Measurements from ENCODE around the gene ATRN.
A peak's percentile ranks its signal among the peaks of the same experiment; 100 is the strongest.
"Not testable (repeated sequence)": the region's sequence is repeated elsewhere in the genome, so short reads cannot be mapped to it uniquely, and the experiment has no call there.

Gene ATRN

DNA sequence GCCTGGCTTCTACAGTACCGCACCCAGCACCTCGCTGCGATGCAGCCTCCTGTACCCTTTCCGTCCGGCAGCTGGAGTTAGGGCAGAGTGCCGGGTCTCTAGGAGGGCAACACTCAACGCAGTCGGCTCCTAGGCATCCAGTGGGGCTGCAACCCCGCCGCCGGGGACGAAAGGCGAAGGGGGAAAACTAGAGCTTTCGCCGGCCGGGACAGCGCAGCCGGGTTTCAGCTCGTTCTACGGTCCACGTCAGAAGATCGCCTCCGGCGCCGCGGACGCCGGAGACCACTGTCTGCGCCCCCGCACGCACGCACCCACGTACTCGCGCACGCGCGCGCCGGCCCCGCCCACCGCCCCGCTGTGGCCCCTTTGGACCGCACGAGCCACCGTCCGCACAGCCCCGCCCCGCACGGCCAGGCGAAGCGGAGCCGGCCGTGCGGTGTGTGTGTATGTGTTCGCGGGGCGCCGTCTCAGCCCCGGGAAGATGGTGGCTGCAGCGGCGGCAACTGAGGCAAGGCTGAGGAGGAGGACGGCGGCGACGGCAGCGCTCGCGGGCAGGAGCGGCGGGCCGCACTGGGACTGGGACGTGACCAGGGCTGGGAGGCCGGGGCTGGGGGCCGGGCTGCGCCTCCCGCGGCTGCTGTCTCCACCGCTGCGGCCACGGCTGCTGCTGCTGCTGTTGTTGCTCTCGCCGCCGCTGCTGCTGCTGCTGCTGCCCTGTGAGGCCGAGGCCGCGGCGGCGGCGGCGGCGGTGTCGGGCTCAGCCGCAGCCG, at the start of gene ATRN:
TSS of gene ATRN (plus strand) at position 392 of the 770 bp plus-strand sequence. CDS start at position 482, 90 bp downstream.
- DNase-seq (ENCODE audit: low spot score): peak; percentile 94

DNA sequence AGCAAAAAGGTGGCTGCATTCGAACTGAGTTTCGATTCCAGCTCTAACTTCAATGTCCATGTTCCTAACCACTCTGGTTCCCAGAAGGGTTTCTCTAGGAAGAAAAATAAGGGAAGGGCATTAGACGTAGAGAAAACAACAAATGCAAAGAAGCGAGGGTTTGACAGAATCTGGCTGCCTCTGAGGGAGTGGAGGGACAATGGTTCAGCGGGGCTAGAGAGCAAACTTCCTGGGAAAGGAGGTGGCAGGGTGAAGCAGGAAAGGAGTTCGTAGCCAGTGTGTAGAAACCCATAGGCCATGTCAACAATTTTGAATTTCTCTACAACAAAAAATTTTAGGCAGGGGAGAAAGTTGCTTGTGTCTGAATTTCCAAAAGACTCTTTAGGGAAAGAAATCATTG, 48.8 kb upstream of the ATRN start:
- no peak for DNase-seq (ENCODE audit: low spot score)

DNA sequence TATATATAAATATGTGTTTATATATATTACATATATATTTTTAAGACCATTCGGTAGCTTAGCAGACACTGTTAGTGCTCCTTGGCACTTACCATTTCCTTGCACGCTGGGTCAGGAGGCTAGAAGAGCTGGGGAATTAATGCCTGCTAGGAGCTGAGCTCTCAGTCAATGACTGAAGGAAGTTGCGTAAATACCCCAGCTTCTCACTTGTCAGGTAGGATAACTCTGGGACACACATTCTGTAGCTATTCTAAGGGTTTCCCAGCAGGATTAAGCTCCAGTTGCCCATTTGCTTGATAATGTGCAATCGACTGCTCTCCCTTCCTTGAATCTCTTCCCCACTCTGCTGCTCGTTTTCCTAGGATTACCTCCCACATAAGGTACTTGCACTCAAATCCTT, 47.7 kb upstream of the ATRN start:
- DNase-seq (ENCODE audit: low spot score): no peak

DNA sequence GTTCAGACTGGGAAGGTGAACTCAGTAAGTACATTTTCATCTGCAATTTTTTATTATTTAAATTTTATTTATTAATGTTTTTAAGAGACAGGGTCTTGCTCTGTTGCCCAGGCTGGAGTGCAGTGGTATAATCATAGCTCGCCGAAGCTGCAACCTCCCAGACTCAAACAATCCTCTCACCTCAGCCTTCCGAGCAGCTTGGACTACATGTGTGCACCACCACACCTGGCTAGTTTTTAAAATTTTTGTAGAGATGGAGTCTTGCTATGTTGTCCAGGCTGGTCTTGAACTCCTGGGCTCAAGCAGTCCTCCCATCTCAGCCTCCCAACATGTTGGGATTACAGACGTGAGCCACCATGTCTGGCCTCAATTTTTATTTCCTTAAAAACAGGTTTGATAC, 44.1 kb upstream of the ATRN start:
- not testable (repeated sequence) for DNase-seq (ENCODE audit: low spot score)

DNA sequence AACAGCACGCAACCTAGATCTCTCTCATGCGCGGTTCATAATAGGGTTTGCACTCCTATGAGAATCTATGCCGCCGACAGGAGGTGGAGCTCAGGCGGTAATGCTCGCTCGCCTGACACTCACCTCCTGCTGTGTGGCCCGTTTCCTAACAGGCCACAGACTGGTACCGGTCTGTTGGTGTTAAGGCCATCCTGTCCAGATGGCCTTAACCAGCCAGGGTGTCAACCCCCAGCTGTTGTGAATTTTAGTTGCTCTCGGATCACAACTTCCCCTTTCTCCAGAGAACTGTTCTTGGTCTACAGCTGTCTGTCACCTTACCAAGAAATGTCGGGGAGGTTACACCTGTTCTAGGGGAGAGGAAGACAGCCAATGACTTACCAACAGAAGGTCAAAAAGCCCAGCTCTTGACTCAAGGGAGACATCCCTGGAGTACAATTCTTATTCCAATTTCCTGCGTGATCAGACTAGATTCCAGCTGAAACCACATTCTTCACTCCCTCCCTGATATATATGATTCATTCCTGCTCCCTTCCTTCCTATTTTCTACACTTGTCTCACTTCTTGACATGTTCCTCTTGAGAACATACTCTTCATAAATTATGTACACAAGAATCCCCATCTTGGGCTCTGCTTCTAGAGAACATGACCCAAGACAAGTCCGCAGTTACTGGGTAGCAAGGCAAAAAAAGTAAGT, 40.3 kb upstream of the ATRN start:
- DNase-seq (ENCODE audit: low spot score): no peak

DNA sequence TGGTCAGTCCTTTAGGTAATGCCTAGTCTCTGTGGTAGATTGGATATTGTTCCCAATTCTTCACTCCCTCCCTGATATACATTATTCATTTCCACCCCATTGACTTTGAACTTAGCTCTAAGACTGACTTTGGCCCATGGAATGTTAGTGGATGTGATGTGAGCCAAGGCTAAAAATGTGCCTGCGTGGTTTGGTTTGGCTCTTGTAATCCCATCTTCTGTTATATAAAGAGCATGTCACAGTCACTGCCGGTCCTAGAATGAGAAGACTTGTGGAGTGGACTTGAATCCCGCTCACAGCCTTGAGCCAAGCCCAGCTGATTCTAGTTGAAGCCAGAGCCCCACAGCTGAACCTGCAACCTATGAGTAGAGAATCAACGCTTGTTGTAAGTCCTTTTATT, 39.7 kb upstream of the ATRN start:
- no peak for DNase-seq (ENCODE audit: low spot score)

DNA sequence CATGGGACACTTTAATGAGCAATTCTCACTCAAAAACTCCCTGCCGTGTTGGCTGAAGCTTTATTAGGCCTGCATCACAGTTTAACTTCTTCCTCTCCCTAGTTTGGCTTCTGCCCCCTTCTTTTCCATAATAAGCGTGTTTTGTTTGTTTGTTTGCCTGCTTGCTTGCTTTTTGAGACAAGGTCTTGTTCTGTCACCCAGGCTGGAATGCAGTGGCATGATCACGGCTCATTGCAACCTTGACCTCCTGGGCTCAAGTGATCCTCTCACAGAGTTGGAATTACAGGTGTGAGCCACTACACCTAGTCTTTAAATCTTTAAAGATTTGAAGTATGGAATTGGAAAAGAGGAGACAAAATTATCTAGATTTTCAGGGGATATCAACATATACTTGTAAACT, 38.0 kb upstream of the ATRN start:
- DNase-seq (ENCODE audit: low spot score): no peak

DNA sequence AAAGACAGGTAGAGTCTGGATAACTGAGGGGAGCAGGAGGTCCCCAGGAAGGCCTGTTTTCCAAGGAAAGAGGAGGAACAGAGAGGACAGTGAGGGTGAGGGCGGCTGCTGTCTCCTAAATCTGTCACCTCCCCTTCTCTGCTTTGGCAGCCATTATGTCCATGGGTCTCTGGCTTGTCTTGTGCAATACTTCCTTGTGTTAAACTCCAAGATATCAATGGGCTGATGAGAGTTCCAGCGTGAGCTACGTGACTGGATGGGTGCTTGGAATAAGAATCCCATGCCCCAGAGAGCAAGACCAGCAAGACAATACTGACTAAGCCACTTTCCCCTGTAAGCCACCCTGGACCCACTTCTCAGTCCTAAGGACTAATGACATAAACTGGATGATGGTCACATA, 37.1 kb upstream of the ATRN start:
- DNase-seq (ENCODE audit: low spot score): no peak

DNA sequence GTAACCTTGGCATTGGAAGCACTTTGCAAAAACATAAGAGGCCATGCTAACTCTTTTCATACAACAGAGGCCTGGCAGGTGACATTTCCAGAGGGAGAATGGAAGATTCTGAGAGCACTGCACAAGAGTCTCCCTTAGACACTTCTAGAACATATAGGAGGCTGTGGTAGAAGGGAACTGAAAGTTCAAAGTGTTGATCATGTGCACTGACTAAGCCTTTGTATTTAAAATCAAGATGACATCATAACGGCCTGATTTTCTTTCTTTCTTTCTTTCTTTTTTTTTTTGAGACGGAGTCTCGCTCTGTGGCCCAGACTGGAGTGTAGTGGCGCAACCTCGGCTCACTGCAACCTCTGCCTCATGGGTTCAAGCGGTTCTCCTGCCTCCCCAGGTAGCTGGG, 36.6 kb upstream of the ATRN start:
- DNase-seq (ENCODE audit: low spot score): no peak

DNA sequence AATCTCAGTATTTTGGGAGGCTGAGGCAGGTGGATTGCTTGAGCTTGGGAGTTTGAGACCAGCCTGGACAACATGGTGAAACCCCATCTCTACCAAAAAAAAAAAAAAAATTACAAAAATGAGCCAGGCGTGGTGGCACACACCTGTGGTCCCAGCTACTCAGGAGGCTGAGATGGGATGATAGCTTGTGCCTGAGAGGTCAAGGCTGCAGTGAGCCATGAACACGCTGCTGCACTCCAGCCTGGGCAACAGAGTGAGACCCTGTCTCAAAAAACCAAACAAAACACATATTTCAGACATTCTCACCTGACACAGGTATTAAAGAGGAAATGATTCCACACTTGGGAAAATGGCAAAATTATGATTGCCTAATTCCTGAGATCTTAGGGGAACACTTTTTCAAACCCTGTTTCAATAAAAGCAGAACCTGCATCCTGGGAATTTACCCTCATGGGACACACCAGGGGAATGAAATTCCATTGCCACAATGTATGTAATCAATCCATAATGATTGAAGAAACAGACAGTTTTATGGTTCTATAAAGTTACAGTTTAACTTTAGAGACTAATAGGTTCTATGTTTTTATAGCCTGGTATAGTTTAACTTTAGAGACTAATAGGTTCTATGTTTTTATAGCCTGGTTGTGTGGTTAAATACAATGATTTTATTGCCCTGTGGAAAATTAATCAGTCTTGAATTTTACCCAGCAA, 33.8 kb upstream of the ATRN start:
- DNase-seq (ENCODE audit: low spot score): no peak

DNA sequence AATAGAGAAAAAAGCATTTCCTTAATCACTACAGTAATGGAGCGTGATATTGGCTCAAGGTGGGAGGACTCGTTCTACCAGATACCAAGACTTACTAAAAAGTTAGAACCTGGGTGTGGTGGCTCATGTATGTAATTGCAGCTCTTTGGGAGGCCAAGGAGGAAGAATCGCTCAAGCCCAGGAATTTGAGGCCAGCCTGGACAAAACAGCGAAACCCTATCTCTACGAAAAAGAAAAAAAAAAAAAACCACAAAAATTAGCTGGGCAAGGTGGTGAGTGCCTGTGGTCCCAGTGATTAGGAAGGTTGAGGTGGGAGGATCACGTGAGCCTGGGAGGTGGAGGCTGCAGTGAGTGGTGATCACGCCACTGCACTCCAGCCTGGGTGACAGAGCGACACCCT, 24.0 kb upstream of the ATRN start:
- DNase-seq (ENCODE audit: low spot score): no peak

DNA sequence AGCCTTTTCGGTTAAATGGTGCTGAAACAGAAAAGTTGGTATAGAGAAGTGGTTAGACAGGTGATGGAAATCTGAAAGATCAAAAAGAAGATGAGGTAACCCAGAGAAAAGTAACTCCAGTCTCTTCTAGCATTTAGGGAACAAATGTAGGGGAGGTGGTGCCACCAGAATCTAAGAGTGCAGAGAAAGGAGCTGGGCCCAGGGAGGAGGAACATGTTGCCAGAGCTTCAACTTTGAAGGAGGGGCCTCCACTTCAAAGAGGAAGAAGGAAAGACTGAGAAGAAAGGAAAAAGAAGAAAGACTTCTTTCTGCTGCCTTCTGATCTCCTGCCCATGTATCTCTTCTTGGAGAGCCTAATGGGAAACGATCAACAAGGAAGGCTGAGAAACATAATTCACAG, 23.5 kb upstream of the ATRN start:
- DNase-seq (ENCODE audit: low spot score): no peak

DNA sequence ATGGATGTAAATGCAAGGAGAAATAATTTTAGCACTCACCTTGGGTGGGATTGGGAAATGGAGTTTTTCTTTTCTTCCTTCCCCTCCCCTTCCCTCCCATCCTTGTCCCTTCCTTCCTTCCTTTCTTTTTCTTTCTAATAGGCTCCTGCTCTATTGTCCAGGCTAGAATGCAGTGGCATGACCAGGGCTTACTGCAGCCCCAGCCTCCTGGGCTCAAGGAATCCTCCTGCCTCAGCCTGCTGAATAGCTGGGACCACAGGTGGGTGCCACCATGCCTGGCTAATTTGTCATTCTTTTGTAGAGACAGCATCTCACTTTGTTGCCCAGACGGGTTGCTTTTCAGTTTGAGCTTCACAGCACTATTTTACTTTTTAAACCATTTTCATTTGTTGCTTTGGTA, 21.5 kb upstream of the ATRN start:
- no peak for DNase-seq (ENCODE audit: low spot score)

DNA sequence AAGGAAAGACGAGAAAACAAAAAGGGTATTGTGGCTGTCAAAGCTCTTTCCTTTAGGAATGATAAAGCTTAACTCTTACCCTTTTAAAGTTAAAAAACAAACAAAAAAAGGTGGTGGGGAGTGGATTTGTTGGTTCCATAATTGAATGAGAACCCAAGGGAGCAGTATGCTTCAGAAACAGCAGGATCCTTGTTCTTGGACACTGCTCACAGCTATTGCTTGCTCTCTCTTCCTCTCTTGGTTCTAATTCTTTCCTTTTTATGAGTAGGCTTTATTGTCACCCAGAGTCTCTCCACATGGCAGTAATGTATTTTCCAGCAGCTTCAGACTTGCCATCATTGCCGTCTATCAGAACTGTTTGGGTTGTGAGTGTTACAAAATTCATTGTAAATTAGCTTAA, 18.7 kb upstream of the ATRN start:
- no peak for DNase-seq (ENCODE audit: low spot score)

DNA sequence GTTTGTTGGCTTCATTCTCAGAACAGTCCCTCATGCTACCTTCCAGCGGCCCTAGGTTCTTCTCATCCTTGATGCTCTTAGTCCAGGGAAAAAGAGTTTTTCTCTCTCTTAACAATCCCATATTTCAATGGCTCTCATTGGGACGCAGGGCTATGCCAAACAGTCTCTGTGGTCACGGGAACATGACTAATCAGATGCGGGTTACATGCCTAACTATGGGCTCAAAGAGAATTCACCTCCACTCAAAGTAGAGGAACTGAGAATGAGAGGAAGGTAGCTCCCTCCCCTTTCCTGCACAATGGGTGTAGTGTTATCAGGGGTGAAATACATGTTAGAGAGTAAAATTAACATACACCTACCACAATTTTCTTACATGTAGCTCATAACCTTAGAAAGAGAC, 18.1 kb upstream of the ATRN start:
- no peak for DNase-seq (ENCODE audit: low spot score)

DNA sequence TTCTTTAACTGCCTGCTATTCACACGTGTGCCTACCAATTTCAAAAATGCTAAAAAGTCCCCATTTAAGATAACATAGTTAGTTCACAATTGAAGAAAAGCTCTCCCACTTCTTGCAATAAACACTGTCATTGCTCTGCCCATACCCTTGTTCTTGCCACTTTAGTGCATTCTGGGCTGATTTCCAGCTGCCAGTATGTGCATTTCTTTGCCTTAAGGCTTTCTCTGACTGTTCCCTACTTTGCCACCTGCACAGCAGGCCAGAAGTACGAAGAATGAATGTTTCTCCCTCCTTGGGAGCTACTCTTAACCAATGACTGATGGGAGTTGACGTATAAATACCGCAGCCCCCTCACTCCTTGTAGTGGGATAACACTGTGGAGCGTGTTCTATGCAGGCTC, 16.0 kb upstream of the ATRN start:
- DNase-seq (ENCODE audit: low spot score): no peak

DNA sequence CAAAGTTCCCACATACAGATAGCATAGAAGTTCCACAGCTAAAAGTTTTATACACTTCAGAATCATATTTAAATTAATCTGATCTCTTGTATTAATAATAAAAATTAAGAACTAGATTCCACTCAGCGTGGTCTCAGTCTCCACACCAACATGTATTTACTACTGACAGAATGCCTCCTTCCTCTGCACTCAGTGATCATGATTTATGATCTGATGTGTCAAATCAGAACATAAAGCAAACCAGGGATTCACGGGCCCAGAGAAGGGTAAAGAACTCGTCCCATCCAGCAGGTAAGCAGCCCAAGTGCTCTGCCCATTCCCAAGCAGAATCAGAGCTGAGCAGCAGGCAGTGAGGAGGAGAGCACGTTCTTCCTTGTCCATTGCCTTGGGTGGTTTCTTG, 14.2 kb upstream of the ATRN start:
- DNase-seq (ENCODE audit: low spot score): no peak

DNA sequence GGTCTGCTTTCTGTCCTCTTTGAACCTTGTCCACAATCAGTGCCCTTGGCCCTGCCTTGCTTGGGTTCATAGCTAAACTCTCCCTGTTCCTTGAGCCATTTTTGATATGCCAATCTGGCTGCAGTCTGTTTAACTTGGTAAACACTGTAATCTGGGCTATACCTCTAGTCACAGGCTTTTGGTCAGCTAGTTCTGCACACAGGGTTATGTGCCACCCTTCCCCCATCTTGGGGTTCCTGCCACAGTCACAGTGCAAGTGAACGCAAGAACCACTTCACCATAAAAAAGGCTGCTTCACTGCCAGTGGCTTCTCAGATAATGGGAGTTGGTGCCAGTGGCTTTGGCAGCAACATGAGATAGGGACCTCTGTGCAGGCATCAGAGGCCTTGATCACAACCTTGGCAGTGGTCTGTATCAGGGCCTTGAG, 10.9 kb upstream of the ATRN start:
- DNase-seq (ENCODE audit: low spot score): peak; percentile 26

DNA sequence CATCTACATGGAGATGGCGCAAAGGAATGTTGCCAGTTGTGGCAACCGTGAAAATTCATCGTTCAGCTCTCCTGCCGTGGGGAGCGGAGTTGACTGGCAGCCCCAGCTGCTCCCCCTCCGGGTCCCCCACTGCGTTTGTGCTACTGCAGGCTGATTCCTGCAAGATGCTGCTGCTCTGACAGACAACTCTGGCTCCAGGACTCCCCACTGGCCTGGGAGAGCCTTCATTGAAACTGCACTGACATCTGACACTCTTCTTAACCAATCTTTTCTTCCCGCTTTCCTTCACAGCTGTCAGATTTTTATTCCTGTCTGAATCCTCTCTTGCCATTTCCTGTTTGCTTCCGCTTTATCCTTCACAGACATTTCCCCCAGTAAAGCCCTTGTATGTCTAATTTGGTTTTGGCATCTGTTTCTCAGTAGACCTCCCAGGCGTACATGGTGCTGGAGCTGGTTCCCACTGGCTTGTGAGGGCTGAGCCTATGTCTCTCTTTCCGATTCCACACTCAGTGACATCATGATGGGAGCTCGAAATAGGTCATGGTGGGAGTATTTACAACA, 9.5 kb upstream of the ATRN start:
- DNase-seq (ENCODE audit: low spot score): peak; percentile 61

DNA sequence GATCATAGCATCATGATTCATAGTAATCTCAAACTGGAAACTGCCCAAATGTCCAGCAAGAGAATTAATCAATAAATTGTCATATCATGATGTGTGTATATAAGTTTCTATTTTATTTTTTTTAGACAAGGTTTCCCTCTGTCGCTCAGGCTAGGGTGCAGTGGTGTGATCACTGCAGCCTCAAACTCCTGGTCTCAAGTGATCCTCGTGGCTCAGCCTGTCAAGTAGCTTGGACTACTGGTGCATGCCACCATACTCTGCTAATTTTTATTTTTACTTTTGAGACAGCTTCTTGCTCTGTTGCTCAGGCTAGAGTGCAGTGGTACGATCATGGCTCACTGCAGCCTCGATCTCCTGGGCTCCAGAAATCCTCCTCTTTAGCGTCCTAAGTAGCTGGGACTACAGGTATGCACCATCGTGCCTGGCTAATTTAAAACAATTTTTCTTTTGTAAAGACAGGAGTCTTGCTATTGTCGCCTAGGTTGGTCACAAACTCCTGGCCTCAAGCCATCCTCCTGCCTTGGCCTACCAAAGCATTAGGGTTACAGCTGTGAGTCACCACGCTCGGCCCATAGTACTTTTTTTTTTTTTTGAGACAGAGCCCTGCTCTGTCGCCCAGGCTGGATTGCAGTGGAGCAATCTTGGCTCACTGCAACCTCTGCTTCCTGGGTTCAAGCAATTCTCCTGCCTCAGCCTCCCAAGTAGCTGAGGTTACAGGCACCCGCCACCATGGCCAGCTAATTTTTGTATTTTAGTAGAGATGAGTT, 8.7 kb upstream of the ATRN start:
- DNase-seq (ENCODE audit: low spot score): peak; percentile 20

DNA sequence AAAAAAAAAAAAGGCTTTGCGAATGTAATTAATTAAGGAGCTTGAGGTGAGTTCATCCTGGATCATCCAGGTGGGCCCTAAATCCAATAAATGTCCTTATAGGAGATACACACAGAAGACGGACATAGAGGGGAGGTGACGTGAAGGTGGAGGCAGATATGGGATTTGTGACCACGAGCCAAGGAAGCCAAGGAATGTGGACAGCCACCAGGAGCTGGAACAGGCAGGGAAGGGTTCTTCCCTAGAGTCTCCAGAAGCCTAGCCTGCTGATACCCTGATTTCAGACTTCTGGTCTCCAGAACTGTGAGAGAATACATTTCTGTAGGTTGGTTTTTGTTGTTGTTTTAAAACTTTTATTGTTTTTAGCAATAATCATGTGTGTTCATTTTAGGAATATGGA, 6.7 kb upstream of the ATRN start:
- peak; percentile 26 for DNase-seq (ENCODE audit: low spot score)

DNA sequence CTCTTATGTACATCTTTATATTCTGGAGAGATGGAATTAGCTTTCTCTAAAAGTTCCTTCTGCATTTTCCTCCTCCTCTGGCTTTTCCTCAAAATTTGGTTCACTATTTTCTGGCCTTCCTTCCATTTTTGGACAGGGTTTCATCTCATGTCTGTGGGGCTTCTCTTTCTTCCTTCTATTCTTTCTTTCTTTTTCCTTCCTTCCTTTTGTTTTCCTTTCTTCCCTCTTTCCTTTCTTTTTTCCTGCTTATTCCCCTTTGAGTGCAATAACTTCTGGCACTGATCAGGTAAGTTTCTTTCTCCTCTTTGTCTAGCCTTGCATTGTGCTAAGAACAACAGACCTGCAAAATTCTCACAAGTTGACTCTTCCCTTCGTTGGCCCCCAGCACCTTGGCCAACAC, 5.5 kb upstream of the ATRN start:
- DNase-seq (ENCODE audit: low spot score): peak; percentile 4
